Body of pancreas (tissue), 4 donors: ENCODE data around the gene SPON2. TPM values are rescaled to one million over a fixed set of nuclear protein-coding genes. Genes with fewer than 3 reads are reported as not detected.

Source experiments
- ATAC-seq: fragments of 150-250 bp; one replicate; pipeline ENCODE4 v1.9.1; 2016
- DNase-seq, 4 donors: peaks; one replicate each; pipeline ENCODE4 v3.0.0-alpha.2; 2019
- H3K27ac ChIP-seq, 4 donors: fragments of 200-600 bp; sonication (generic); 1 replicate in 3 of 4; 2 replicates in 1 of 4; pipeline versions ENCODE4 v1.5.1 to v1.6.1; 2016 to 2019; ENCODE audit warnings: mild to moderate bottlenecking in 1 of 4, mixed read lengths in 1 of 4, moderate library complexity in 1 of 4
- H3K27me3 ChIP-seq, 2 donors: fragments of 200-600 bp; sonication (generic); one replicate each; pipeline ENCODE4 v1.6.0; 2016; ENCODE audit warnings: mild to moderate bottlenecking in 1 of 2
- H3K36me3 ChIP-seq, 2 donors: fragments of 200-600 bp; sonication (generic); replicated peaks in 1 of 2; 2 replicates each; pipeline ENCODE4 v1.5.1; 2016; ENCODE audit warnings: low read depth in 2 of 2; ENCODE audit not compliant: insufficient read depth in 1 of 2
- H3K4me1 ChIP-seq: fragments of 200-600 bp; sonication (generic); one replicate; pipeline ENCODE4 v1.6.0; 2016
- H3K4me3 ChIP-seq, 2 donors: fragments of 200-600 bp; sonication (generic); 1 replicate in 1 of 2; 2 replicates in 1 of 2; pipeline ENCODE4 v1.5.1; 2016 to 2019
- H3K9me3 ChIP-seq, 3 donors: fragments of 200-600 bp; sonication (generic); 1 replicate in 2 of 3; 2 replicates in 1 of 3; pipeline ENCODE4 v1.5.1; 2016
- CTCF ChIP-seq, 7 experiments: fragments of 450-650 bp in 4 of 7; fragments of 200-600 bp in 3 of 7; sonication (generic) in 3 of 7; IDR thresholded peaks; one replicate each; pipeline ENCODE4 v1.5.1; 2016 to 2019; ENCODE audit warnings: antibody characterized with exemption in 7 of 7
- POLR2A ChIP-seq, 3 donors: fragments of 450-650 bp; IDR thresholded peaks; one replicate each; pipeline ENCODE4 v1.6.1; 2016; ENCODE audit warnings: antibody characterized with exemption in 3 of 3, mild to moderate bottlenecking in 2 of 3
- WGBS, 2 donors: methylation state at CpG; one replicate each; pipeline ENCODE4 v1.1.5; 2017; 5-methylcytosine and 5-hydroxymethylcytosine counted together
- intact Hi-C: fragments of 100-400 bp; cut with DNase I; formaldehyde crosslinking; loops from one replicate; pipeline ENCODE4 v1.15.1; 2023
- total RNA-seq, 2 donors: library from RNA; depleted of rRNA; stranded (reverse); fragments of >200 nt; gene quantifications; one replicate each; pipeline ENCODE4 v1.1.0, GENCODE V29; 2016

SPON2 gene
- total RNA-seq, 2 donors from 2014 or later: 25.4 to 33.5 TPM

- Histone ChIP-seq H3K9me3 (no peaks in the 10 kb centered on the region), H3K27ac (peak overlapping the region in 1 of 4 donors; percentile 59), H3K36me3 (peaks cover 18% of the 10 kb centered on the region in 2 donors), H3K27me3 (no peaks in the 10 kb centered on the region), H3K4me3 (no peak overlapping the region), H3K4me1 (peaks cover 41% of the 10 kb centered on the region)
- ATAC-seq: no peak
- intact Hi-C loops: no loop called here
- no peak for TF ChIP-seq CTCF (IDR thresholded peaks at IDR 0.05)
- WGBS, 2 donors: 87 to 89% methylated on average over 21 to 46 of the region's 48 CpGs
- DNase-seq: no peak
These were observed 42.0 kb upstream of the SPON2 start for GRCh38 chr4:1214101-1215095.

- H3K27ac ChIP-seq: peak overlapping the region in 2 of 4 donors; percentile 59 to 76
- peaks cover 18% of the 10 kb centered on the region in 2 donors for H3K36me3 ChIP-seq
- DNase-seq (no peak), ATAC-seq (no peak)
- H3K4me3 ChIP-seq: no peak overlapping the region
- no peaks in the 10 kb centered on the region for H3K9me3 ChIP-seq
- TF ChIP-seq CTCF (IDR thresholded peaks at IDR 0.05): no peak
- H3K4me1 ChIP-seq: peaks cover 51% of the 10 kb centered on the region
- H3K27me3 ChIP-seq: no peaks in the 10 kb centered on the region
- intact Hi-C loops: no loop called here
- 92 to 100% methylated on average over 2 to 19 of the region's 20 CpGs for WGBS, 2 donors
These were observed 41.1 kb upstream of the SPON2 start for GRCh38 chr4:1213336-1213995.

GRCh38 chr4:1212546-1213335 is 40.4 kb upstream of the SPON2 start:
- 76% methylated on average over 20 of the region's 20 CpGs; no CpG with 5 or more reads in 1 of the 2 donors for WGBS, 2 donors
- H3K27ac ChIP-seq: peak overlapping the region; percentile 43 to 76 (median 60)
- no peak overlapping the region for H3K4me3 ChIP-seq
- H3K9me3 ChIP-seq: no peaks in the 10 kb centered on the region
- DNase-seq (no peak), ATAC-seq (no peak)
- peaks cover 18% of the 10 kb centered on the region in 2 donors for H3K36me3 ChIP-seq
- intact Hi-C loops: no loop called here
- TF ChIP-seq CTCF (IDR thresholded peaks at IDR 0.05): no peak
- H3K4me1 ChIP-seq: peaks cover 58% of the 10 kb centered on the region
- no peaks in the 10 kb centered on the region for H3K27me3 ChIP-seq

GRCh38 chr4:1211891-1212545 is 39.6 kb upstream of the SPON2 start:
- H3K4me3 ChIP-seq: no peak overlapping the region
- DNase-seq: peak; percentile 82 to 91 (median 89)
- H3K36me3 ChIP-seq: peaks cover 18% of the 10 kb centered on the region in 2 donors
- intact Hi-C loops: no loop called here
- TF ChIP-seq CTCF (IDR thresholded peaks at IDR 0.05) (peak in 4 of 7 experiments; percentile 5 to 26 (median 12)), POLR2A (IDR thresholded peaks at IDR 0.05) (peak in 2 of 3 donors; percentile 10 to 19)
- peaks cover 59% of the 10 kb centered on the region for H3K4me1 ChIP-seq
- no peaks in the 10 kb centered on the region for H3K27me3 ChIP-seq
- peak overlapping the region; percentile 43 to 76 (median 60) for H3K27ac ChIP-seq
- H3K9me3 ChIP-seq: no peaks in the 10 kb centered on the region
- WGBS, 2 donors: 40 to 43% methylated on average over 11 to 32 of the region's 34 CpGs
- peak; percentile 72 for ATAC-seq
